Heart left ventricle (tissue), 13 donors: Measurements from ENCODE around the gene ZNF783.

Experiments
- POLR2A ChIP-seq, 2 donors: fragments of 450-650 bp; IDR thresholded peaks; one replicate each; pipeline ENCODE4 v1.6.1; 2017; ENCODE audit warnings: antibody characterized with exemption in 2 of 2, mild to moderate bottlenecking in 2 of 2, moderate library complexity in 2 of 2
- TF ChIP-seq, protein P1 (sequence below), 12 donors: fragments of 200-600 bp; sonication (generic) in 4 of 12; IDR thresholded peaks; one replicate each; pipeline versions ENCODE4 v1.5.0 to v1.8.0; 2018 to 2022; ENCODE audit warnings: antibody characterized with exemption in 12 of 12, mild to moderate bottlenecking in 5 of 12
- donor health status: ischemic (EF 13 %, LVEDD 7.1; RV severe dilation, severe dysfunction).
- donor health status: DM: no; HTN: yes; CAD: no.
- donor health status: DM: no; HTN: no; CAD: no.
- donor health status: ischemic (EF 25% LVEDD 6.9; RV normal size, moderate dysfunction).
- donor health status: ischemic (EF 25% LVEDD 5.7; RV mildly dilated, moderate dysfunction).
- donor health status: ischemic (EF 35%, LVEDD 5.7; RV mildly dilated, moderate dysfunction).
- donor health status: nonischemic (EF 11% LVEDD 7.7; RV severe dilation, severe dysfunction).
- donor health status: DM: yes; HTN: yes; CAD: no.
- donor health status: PGD.
- donor health status: ischemic (EF 29% LVEDD 5.4; RV normal size, mild dysfunction).
- donor health status: nonischemic (EF 23%, LVEDD 6.1; RV moderate dilation, normal function).

DNA sequence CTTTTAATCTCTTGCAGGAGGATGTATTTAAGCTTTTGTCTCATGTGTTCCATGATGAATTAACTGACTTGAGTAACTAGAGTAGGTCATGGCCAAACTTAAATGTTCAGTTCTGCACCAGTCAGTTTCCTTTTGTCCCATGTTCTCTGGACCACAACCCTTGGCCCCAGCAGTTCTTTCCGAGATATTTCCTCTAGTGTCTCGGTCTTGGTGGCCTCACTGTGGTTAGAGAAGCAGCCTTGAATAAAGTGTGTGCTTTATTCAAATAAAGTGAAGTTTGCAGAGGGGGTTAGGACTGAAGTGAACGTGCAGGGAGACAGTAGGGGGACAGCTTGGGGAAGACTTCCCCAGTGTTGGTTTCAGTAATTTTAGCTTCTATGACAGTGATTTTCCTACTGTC, 13.2 kb upstream of the ZNF783 start:
- TF ChIP-seq, protein P1, sequence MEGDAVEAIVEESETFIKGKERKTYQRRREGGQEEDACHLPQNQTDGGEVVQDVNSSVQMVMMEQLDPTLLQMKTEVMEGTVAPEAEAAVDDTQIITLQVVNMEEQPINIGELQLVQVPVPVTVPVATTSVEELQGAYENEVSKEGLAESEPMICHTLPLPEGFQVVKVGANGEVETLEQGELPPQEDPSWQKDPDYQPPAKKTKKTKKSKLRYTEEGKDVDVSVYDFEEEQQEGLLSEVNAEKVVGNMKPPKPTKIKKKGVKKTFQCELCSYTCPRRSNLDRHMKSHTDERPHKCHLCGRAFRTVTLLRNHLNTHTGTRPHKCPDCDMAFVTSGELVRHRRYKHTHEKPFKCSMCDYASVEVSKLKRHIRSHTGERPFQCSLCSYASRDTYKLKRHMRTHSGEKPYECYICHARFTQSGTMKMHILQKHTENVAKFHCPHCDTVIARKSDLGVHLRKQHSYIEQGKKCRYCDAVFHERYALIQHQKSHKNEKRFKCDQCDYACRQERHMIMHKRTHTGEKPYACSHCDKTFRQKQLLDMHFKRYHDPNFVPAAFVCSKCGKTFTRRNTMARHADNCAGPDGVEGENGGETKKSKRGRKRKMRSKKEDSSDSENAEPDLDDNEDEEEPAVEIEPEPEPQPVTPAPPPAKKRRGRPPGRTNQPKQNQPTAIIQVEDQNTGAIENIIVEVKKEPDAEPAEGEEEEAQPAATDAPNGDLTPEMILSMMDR (IDR thresholded peaks at IDR 0.05), result no peak
- no peak for TF ChIP-seq POLR2A (IDR thresholded peaks at IDR 0.05)
